ENCODE measurements around the gene NDRG3. TPM values are rescaled to one million over a fixed set of nuclear protein-coding genes. Genes with fewer than 3 reads are reported as not detected.

NDRG3 gene
- total and polyA plus RNA-seq, 4 donors: 12.2 to 20.8 (median 17.7) TPM

- DNase-seq (no peak), ATAC-seq (ENCODE audit: insufficient read depth, low FRiP score) (no peak)
- no peak overlapping the region for H3K27ac ChIP-seq (ENCODE audit: low read depth in 1 of 2, low read length in 1 of 2)
- H3K4me3 ChIP-seq: no peak overlapping the region
- TF ChIP-seq CTCF (IDR thresholded peaks at IDR 0.05; ENCODE audit: control extremely low read depth, extremely low read depth): no peak
- peaks cover 0 to 2% (median 0%) of the 10 kb centered on the region in 5 donors for H3K4me1 ChIP-seq (ENCODE audit: control insufficient read depth in 5 of 5, insufficient read depth in 5 of 5, low read length in 5 of 5)
- no peaks in the 10 kb centered on the region for H3K27me3 ChIP-seq (ENCODE audit: control insufficient read depth in 3 of 3, insufficient read depth in 3 of 3, low read length in 2 of 3)
- no peak overlapping the region for H3K9ac ChIP-seq (ENCODE audit: insufficient read depth in 1 of 2, low read length in 2 of 2)
- peaks cover 0 to 1% (median 0%) of the 10 kb centered on the region in 4 donors for H3K36me3 ChIP-seq (ENCODE audit: control insufficient read depth in 4 of 4, insufficient read depth in 4 of 4, low read length in 4 of 4)
- H3K9me3 ChIP-seq (ENCODE audit: control insufficient read depth in 4 of 4, insufficient read depth in 3 of 4, low read length in 3 of 4): no peaks in the 10 kb centered on the region
- 87 to 89% methylated on average over 6 of the region's 6 CpGs for WGBS, 2 donors
These were observed 8.7 kb downstream of the NDRG3 start for GRCh38 chr20:36737183-36737499.

- DNase-seq: no peak
- H3K27ac ChIP-seq (ENCODE audit: low read depth in 1 of 2, low read length in 1 of 2): no peak overlapping the region
- ATAC-seq (ENCODE audit: insufficient read depth, low FRiP score): no peak
- H3K27me3 ChIP-seq (ENCODE audit: control insufficient read depth in 3 of 3, insufficient read depth in 3 of 3, low read length in 2 of 3): no peaks in the 10 kb centered on the region
- H3K4me1 ChIP-seq (ENCODE audit: control insufficient read depth in 5 of 5, insufficient read depth in 5 of 5, low read length in 5 of 5): peaks cover 0 to 2% (median 0%) of the 10 kb centered on the region in 5 donors
- H3K9me3 ChIP-seq (ENCODE audit: control insufficient read depth in 4 of 4, insufficient read depth in 3 of 4, low read length in 3 of 4): no peaks in the 10 kb centered on the region
- H3K4me3 ChIP-seq: no peak overlapping the region
- 89 to 91% methylated on average over 3 of the region's 3 CpGs for WGBS, 2 donors
- H3K36me3 ChIP-seq (ENCODE audit: control insufficient read depth in 4 of 4, insufficient read depth in 4 of 4, low read length in 4 of 4): peaks cover 0 to 1% (median 0%) of the 10 kb centered on the region in 4 donors
- H3K9ac ChIP-seq (ENCODE audit: insufficient read depth in 1 of 2, low read length in 2 of 2): no peak overlapping the region
- TF ChIP-seq CTCF (IDR thresholded peaks at IDR 0.05; ENCODE audit: control extremely low read depth, extremely low read depth): no peak
These were observed 9.3 kb downstream of the NDRG3 start for GRCh38 chr20:36736451-36737182.

GRCh38 chr20:36732456-36732855 lies 13.4 kb downstream of the NDRG3 start:
- TF ChIP-seq CTCF (IDR thresholded peaks at IDR 0.05; ENCODE audit: control extremely low read depth, extremely low read depth): no peak
- no peak overlapping the region for H3K27ac ChIP-seq (ENCODE audit: low read depth in 1 of 2, low read length in 1 of 2)
- peaks cover 0 to 2% (median 0%) of the 10 kb centered on the region in 5 donors for H3K4me1 ChIP-seq (ENCODE audit: control insufficient read depth in 5 of 5, insufficient read depth in 5 of 5, low read length in 5 of 5)
- H3K4me3 ChIP-seq: no peak overlapping the region
- no peak overlapping the region for H3K9ac ChIP-seq (ENCODE audit: insufficient read depth in 1 of 2, low read length in 2 of 2)
- ATAC-seq (ENCODE audit: insufficient read depth, low FRiP score) (no peak), DNase-seq (no peak)
- no peaks in the 10 kb centered on the region for H3K27me3 ChIP-seq (ENCODE audit: control insufficient read depth in 3 of 3, insufficient read depth in 3 of 3, low read length in 2 of 3)
- 94 to 98% methylated on average over 1 of the region's 1 CpG for WGBS, 2 donors
- H3K9me3 ChIP-seq (ENCODE audit: control insufficient read depth in 4 of 4, insufficient read depth in 3 of 4, low read length in 3 of 4): no peaks in the 10 kb centered on the region
- H3K36me3 ChIP-seq (ENCODE audit: control insufficient read depth in 4 of 4, insufficient read depth in 4 of 4, low read length in 4 of 4): peaks cover 0 to 1% (median 0%) of the 10 kb centered on the region in 4 donors

GRCh38 chr20:36728986-36729385 lies 16.9 kb downstream of the NDRG3 start:
- Histone ChIP-seq H3K4me1 (ENCODE audit: control insufficient read depth in 5 of 5, insufficient read depth in 5 of 5, low read length in 5 of 5) (peaks cover 0 to 2% (median 0%) of the 10 kb centered on the region in 5 donors), H3K27me3 (ENCODE audit: control insufficient read depth in 3 of 3, insufficient read depth in 3 of 3, low read length in 2 of 3) (no peaks in the 10 kb centered on the region), H3K4me3 (no peak overlapping the region), H3K9me3 (ENCODE audit: control insufficient read depth in 4 of 4, insufficient read depth in 3 of 4, low read length in 3 of 4) (no peaks in the 10 kb centered on the region), H3K27ac (ENCODE audit: low read depth in 1 of 2, low read length in 1 of 2) (no peak overlapping the region), H3K36me3 (ENCODE audit: control insufficient read depth in 4 of 4, insufficient read depth in 4 of 4, low read length in 4 of 4) (no peaks in the 10 kb centered on the region), H3K9ac (ENCODE audit: insufficient read depth in 1 of 2, low read length in 2 of 2) (no peak overlapping the region)
- 41 to 67% methylated on average over 3 of the region's 3 CpGs for WGBS, 2 donors
- no peak for TF ChIP-seq CTCF (IDR thresholded peaks at IDR 0.05; ENCODE audit: control extremely low read depth, extremely low read depth)
- DNase-seq (no peak), ATAC-seq (ENCODE audit: insufficient read depth, low FRiP score) (no peak)

Measured in lung (tissue), 12 donors.